Measurements from ENCODE around the gene SERTAD3.

Gene SERTAD3

GRCh38 chr19:40424637-40425449 is 19.3 kb downstream of the SERTAD3 start:
- DNase-seq (ENCODE audit: low spot score) = peak; percentile 26

DNA sequence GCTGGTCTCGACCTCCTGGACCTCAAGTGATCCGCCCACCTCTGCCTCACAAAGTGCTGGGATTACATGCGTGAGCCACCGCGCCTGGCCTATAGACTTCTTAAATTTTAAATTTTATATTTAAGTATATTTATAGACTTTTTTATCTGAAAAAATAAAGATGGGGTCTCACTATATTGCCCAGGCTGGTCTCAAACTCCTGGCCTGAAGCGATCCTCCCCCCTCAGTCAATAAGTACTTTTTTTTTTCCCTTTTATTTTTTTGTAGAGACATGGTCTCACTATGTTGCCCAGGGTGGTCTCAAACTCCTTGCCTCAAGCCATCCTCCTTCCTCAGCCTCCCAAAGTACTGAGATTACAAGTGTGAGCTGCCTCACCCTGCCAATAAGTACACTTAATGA is 20.2 kb downstream of the SERTAD3 start:
- no peak for DNase-seq (ENCODE audit: low spot score)

- no peak for DNase-seq (ENCODE audit: low spot score)
Observed at GRCh38 chr19:40422748-40423566, 21.2 kb downstream of the SERTAD3 start.

GRCh38 chr19:40421993-40422747 is 22.0 kb downstream of the SERTAD3 start:
- no peak for DNase-seq (ENCODE audit: low spot score)

GRCh38 chr19:40420766-40421765 is 23.1 kb downstream of the SERTAD3 start:
- DNase-seq (ENCODE audit: low spot score) = peak; percentile 94

GRCh38 chr19:40420451-40420765 is 23.7 kb downstream of the SERTAD3 start:
- no peak for DNase-seq (ENCODE audit: low spot score)

- DNase-seq (ENCODE audit: low spot score) = no peak
Observed at GRCh38 chr19:40419780-40420179, 24.4 kb downstream of the SERTAD3 start.

DNA sequence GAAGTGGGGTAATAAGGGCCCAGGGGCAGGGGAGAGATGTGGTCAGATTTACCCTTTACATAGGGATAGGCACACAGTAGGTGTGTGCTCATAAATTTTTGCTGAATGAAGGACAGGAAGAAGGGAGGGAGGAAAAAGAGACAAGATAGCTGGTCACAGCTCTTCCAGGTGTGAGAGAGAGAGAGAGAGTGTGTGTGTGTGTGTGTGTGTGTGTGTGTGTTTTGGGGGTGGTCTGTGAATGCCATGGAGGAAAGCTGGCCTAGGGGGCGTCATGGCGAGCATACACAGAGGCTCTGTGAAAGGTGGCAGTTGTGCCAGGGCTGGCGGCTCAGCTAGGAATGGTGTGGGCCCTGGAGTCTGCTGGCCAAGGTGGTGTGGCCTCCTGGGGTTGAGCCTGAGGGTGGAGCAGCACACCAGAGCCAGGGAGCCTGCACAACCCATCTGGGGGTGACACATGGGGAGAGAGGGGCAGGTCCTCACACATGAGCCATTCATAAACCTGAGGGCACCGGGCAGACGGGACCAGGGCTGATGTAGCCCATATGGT is 25.0 kb downstream of the SERTAD3 start:
- DNase-seq (ENCODE audit: low spot score) = no peak

DNA sequence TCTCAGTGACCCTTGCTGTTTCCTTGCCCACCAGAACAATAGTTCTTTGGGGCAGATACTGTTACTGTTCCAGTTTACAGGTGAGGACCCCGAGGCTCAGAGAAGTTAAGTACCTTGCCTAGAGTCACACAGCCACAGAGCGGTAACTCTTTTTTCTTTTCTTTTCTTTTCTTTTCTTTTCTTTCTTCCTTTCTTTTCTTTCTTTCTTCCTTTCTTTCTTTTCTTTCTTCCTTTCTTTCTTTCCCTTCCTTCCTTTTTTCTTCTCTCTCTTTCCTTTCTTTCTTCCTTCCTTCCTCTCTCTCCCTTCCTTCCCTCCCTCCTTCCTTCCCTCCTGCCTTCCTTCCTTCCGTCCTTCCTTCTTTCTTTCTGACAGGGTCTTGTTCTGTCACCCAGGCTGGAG is 26.1 kb downstream of the SERTAD3 start:
- no peak for DNase-seq (ENCODE audit: low spot score)

GRCh38 chr19:40417643-40417981 is 26.5 kb downstream of the SERTAD3 start:
- DNase-seq (ENCODE audit: low spot score) = no peak

GRCh38 chr19:40416918-40417642 is 27.1 kb downstream of the SERTAD3 start:
- no peak for DNase-seq (ENCODE audit: low spot score)

DNA sequence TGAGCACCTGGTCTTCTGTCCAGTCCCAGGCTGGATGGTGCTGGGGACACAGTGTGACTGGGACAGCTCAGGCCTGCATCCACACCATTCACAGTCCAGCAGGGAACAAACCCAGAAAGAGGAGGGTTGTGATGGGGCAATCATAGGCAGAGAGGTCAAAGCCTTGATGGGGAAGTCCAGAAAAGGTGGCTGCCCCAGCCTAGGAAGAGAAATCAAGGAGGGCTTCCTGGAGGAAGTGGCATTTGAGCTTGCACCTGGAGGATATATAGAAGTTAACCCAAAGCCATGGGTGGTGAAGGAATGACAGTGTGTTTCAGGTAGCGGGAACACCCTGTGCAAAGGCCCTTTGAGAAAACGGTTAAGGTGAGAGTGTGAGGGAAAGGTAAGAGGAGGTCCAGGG is 28.4 kb downstream of the SERTAD3 start:
- DNase-seq (ENCODE audit: low spot score) = no peak

GRCh38 chr19:40414542-40415535 is 29.3 kb downstream of the SERTAD3 start:
- DNase-seq (ENCODE audit: low spot score) = no peak

GRCh38 chr19:40413291-40413845 is 30.8 kb downstream of the SERTAD3 start, which contains the start of gene PRX:
Gene PRX (minus strand): TSS chr19:40413378. CDS start chr19:40407932, 5,446 bp downstream.
- DNase-seq (ENCODE audit: low spot score) = no peak

DNA sequence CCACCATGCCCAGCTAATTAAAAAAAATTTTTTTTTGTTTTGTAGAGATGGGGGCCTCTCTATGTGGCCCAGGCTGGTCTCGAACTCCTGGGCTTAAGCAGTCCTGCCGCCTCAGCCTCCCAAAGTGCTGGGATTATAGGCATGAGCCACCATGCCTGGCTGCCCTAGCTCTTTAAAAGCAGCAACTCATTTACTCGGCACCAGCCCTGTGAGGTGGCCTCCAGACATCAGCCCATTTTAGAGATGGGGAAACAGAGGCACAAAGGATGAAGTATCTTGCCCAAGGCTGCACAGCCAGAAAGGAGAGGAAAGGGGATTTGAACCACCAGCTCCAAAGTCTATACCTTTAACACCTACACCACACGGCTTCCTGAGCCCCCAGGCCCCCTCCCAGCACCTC is 31.3 kb downstream of the SERTAD3 start:
- no peak for DNase-seq (ENCODE audit: low spot score)

GRCh38 chr19:40411958-40412499 is 32.1 kb downstream of the SERTAD3 start:
- DNase-seq (ENCODE audit: low spot score) = no peak

- DNase-seq (ENCODE audit: low spot score) = no peak
Observed at GRCh38 chr19:40411125-40411842, 32.9 kb downstream of the SERTAD3 start.

GRCh38 chr19:40410030-40410389 is 34.1 kb downstream of the SERTAD3 start:
- no peak for DNase-seq (ENCODE audit: low spot score)
